ENCODE measurements around the gene RNU7-1.

RNU7-1 gene

GRCh38 chr12:6954316-6955107, 10.9 kb downstream of the RNU7-1 start:
- FAIRE-seq, result no peak

DNA sequence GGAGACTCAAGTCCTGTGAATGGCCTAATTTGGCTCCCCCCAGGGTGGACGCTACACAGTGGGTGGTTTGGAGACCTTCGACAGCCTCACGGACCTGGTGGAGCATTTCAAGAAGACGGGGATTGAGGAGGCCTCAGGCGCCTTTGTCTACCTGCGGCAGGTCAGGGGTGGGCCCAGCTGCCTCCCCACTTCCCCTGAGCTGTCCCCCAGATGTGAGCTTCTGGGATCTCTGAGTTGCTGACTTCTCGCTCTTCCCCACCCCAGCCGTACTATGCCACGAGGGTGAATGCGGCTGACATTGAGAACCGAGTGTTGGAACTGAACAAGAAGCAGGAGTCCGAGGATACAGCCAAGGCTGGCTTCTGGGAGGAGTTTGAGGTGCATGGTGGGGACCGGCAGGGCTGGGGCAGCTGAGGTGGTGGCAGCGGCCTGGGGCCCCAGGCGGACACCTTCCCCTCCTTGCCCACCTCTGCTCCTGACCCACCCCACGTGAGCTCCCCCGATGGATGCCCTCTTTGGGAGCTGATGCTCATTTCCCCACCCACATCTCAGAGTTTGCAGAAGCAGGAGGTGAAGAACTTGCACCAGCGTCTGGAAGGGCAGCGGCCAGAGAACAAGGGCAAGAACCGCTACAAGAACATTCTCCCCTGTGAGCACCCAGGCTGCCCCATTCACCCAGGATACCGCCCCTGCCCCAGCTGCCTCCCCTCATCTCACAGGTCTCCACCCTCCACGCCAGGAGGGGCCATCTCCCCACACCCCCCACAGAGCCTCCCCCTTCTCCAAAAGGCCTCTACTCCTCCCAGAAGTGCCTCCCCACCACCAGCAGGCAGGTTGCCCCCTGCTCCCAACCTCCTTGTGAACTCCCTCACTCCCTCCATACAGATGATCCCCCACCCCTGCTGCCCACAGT, 11.7 kb downstream of the RNU7-1 start:
- no peak for FAIRE-seq

GRCh38 chr12:6956021-6956727, 12.6 kb downstream of the RNU7-1 start:
- FAIRE-seq, result no peak

GRCh38 chr12:6957151-6957701, 13.6 kb downstream of the RNU7-1 start:
- FAIRE-seq, result no peak

GRCh38 chr12:6957741-6958608, 14.4 kb downstream of the RNU7-1 start:
- FAIRE-seq, result no peak

DNA sequence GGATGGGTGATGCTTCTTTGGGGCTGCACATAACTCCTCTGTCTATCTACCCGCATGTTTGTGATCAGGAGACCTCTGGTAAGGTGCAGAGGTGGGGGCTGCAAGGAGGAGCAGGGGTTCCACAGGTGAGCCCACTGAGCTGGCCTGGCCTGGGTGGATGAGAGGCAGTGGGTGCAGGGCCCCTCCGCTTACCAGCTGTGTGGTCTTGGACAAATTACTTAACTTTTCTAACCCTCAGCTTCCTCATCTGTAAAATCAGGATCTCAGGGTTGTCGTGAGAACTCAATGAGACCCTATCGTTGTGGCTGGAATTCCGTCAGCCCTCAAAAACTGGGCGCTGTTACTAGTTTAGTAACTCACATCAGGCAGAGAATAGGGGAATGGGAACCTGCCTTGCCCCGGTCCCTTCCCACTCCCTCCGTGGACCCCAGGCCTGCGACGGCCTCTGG, 15.0 kb downstream of the RNU7-1 start:
- no peak for FAIRE-seq

GRCh38 chr12:6959058-6959804, 15.6 kb downstream of the RNU7-1 start:
- no peak for FAIRE-seq

DNA sequence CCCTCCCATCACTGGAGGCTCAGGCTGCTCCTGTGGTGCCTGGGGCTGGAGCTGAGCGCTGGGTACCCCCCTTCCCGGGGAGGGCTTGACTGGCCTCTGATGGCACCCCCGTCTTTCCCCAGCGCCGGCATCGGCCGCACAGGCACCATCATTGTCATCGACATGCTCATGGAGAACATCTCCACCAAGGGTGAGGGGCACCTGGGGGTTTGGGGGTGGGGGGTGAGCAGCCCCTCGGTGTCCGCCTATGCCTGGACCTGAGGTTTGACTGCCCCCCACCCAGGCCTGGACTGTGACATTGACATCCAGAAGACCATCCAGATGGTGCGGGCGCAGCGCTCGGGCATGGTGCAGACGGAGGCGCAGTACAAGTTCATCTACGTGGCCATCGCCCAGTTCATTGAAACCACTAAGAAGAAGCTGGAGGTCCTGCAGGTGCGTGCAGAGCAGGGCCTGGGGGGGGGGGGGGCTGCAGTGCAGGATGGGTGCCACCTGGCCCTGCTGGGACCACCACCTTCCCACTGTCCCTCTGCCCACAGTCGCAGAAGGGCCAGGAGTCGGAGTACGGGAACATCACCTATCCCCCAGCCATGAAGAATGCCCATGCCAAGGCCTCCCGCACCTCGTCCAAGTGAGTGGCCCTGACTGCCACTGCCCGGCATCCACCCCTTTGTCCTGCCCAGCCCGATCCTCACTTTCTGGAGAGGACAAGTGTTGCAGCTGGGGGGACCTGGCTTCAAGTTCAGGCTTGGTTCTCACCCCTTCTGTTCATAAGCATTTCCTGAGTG, 16.4 kb downstream of the RNU7-1 start:
- FAIRE-seq, result no peak

DNA sequence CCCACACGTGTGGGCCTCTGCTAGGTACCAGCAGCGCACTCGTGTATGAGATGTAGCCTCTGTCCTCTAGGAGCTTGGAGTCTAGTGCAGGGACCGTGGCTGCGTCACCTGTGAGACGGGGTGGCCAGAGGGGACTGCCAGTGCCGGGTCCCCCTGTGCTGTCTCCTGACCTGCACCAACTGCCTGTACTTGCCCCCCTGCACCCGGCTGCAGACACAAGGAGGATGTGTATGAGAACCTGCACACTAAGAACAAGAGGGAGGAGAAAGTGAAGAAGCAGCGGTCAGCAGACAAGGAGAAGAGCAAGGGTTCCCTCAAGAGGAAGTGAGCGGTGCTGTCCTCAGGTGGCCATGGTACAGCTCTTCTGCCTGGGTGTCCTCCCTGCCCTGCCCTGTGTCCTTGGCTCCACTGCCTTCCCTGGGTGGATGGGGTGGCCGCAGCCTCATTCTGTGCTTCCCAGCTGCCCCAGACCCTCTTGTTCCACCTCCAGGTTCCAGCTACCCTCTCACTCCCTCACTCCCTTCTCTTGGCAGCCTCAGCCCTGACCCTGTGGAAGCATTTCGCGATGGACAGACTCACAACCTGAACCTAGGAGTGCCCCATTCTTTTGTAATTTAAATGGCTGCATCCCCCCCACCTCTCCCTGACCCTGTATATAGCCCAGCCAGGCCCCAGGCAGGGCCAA, 17.1 kb downstream of the RNU7-1 start:
- no peak for FAIRE-seq

GRCh38 chr12:6961278-6961694, 17.7 kb downstream of the RNU7-1 start:
- no peak for FAIRE-seq

DNA sequence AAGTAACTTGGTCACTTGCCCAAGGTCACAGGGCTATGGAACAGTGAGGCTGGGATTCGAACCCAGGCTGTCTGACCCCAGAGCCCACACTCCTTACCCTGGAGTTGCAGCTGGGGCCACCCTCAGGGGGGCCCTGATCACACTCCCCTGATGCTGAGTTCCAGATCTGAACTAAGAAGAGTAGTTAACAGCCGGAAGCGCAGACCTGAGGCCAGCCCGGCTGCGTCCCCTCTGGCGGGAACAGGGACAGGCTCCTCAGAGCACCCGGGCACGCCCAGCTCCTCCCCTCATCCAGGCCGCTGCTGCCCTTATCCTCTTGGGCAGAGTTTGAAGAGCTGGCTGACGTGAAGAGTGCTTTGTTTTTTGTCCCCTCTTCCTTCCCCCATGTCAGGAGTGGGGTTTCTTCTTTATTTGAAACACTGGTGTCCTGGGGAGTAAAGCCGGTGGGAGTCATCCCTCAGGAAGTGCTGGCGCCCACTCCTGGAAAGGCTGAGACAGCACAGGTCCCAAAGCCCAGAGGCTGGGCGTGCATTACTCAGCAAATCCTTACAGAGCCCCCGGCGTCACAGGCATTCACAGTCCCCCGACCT, 18.2 kb downstream of the RNU7-1 start:
- peak; percentile 53 for FAIRE-seq

DNA sequence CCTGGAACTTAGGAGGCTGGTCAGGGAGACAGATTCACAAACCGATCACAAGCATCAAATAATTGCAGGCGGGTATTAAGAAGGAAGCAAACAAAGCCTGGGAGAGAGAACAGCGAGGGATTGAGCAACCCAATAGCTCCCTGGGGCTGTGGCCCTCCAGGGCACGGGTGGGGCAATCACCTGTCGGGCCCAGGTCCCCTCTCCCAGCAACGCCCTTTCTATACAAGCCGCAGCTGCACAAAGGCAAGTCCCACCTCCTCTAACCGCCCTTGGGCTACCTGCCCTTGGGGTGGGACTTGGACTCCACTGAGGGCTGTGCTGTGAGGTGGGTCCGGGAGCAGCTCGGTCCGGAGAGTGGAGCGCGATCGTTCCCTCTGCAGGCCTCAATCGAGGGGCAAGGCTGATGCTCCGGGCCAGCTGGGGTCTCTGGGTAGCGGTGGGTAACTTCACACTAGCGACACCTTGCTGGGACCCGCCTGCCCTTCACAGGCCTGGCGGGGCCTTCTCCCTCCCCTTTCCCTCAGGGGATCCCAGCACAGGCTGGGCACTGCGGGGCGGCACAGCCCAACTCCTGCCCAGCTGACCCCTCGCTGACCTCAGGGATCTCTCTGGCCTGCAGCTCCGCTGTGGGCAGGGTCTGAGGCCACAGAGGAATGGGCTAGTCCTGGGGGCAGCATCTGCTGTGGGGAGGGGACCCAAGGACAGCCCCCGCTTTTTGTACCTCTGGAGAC, 18.8 kb downstream of the RNU7-1 start:
- no peak for FAIRE-seq

DNA sequence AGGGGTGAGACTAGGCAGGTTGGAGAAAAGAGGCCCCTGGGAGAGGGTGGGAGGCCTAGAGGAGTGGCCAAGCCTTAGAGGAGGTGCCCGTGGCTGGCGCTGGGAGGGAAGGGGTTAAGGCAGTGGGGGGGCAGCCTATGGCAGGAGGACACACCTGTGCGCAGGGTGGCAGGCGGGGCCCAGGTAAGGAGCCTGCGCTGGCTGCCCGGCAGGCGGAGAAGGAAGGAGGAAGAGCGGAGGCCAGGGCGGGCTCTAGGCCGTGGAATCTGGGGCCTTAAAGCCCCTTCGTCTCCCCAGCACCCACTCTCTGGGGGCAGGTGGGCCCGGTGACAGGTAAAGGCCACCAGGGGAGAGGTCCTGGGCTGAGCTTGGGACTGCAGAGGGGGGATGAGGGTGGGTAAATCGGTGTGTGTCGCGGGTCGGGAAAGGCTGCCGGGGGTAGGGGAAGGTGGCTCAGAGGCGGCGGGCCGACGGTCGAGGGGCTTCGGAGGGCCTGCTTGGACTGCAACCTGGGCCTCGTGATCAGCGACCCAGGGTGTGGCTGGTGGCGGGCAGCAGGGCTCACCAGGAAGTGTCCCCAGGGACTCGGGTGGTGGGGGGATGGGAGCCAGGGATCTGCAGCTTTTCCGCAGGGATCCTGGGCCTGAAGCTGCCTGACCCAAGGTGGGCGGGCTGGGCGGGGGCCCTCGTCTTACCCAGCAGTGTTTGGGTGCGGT, 19.6 kb downstream of the RNU7-1 start:
- FAIRE-seq, result no peak

GRCh38 chr12:6963791-6964413, 20.3 kb downstream of the RNU7-1 start:
- FAIRE-seq, result no peak

DNA sequence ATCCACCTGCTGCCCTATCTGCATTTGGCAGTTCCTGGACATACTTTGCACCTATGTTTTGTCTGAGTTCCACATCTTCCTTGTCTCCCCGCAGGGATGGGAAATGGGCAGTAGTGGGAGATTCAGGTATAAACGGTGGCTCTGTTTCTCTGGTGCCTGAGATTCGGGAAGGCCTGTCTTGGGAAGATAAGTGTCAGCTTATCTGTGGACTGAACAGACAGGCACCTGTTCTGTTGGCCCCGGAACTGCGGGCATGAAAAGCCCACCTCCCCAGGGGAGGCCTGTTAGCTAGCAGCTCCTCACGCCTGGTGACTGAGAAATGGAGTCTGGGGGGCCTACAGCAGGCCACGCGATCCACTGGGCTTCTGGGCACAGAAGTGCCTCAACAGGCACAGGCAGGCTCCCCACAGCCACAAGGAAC, 21.0 kb downstream of the RNU7-1 start:
- no peak for FAIRE-seq

DNA sequence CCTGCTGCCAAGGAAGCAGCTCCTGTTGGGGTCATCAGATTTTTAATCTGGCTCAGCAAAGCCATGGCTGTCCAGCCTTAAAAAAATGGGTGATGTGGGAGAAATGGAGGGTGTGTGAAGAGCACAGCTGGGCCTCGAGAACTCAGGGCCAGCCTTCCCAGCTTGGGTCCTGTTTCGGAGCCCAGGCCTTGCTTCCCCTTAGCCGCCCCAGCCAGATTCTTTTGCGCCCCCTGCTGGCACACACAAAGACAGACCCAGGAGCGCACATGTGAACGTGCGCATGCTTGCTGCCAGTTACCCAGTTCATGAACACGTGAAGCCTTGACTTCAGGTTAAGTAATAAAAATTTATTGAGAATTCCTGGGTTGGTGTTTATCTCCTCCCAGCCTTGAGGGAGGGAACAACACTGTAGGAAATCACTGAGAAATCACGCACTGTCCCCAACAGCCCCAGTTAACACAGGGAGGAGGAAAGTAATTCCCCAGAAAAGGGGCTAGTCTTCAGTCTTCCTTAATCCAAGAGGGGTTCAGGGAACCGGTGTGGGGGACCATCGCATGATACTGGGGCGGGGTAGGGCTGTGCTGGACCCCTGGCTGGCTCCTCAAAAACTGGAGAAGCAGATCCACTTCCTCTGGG, 21.5 kb downstream of the RNU7-1 start:
- no peak for FAIRE-seq

DNA sequence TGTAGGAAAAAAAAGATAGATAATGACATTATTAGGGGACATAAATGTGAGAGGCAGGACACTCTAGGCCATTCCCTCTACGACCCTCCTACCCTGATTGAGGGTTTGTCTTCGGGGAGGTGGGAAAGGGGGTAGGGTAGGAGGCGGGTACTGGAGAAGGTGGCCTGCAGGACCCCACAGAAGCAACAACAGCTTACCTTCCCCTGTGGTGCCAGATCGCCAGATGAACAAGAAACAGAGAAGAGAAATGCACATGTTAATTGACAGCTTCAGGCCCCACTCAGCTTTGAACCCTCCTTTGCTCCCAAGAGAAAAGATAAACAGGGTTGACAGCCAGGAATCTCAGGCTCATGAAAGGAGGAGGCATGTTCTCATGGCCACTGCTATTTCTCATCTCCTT, 22.1 kb downstream of the RNU7-1 start:
- no peak for FAIRE-seq
